NK-92 (cell line): Measurements from ENCODE around the gene MPHOSPH8.
"Not testable (repeated sequence)": the region's sequence is repeated elsewhere in the genome, so short reads cannot be mapped to it uniquely, and the experiment has no call there.

Experiments used
- DNase-seq: peaks from one replicate; lab custom pipeline; 2025; ENCODE audit not compliant: unreplicated experiment; lab: John Stamatoyannopoulos, UW

MPHOSPH8 gene

GRCh38 chr13:19681517-19681916 lies 48.1 kb downstream of the MPHOSPH8 start:
- no peak for DNase-seq

- no peak for DNase-seq
These were observed 51.6 kb downstream of the MPHOSPH8 start for GRCh38 chr13:19685034-19685433.

- no peak for DNase-seq
These were observed 52.0 kb downstream of the MPHOSPH8 start for GRCh38 chr13:19685437-19685836.

- not testable (repeated sequence) for DNase-seq
These were observed 58.0 kb downstream of the MPHOSPH8 start for GRCh38 chr13:19691447-19691846.

- DNase-seq = no peak
These were observed 62.0 kb downstream of the MPHOSPH8 start for GRCh38 chr13:19695428-19695827.

GRCh38 chr13:19695829-19696228 lies 62.4 kb downstream of the MPHOSPH8 start:
- no peak for DNase-seq

GRCh38 chr13:19700963-19701362 lies 67.5 kb downstream of the MPHOSPH8 start:
- DNase-seq = not testable (repeated sequence)

GRCh38 chr13:19701619-19702018 lies 68.2 kb downstream of the MPHOSPH8 start:
- not testable (repeated sequence) for DNase-seq

- DNase-seq = not testable (repeated sequence)
These were observed 70.8 kb downstream of the MPHOSPH8 start for GRCh38 chr13:19704256-19704655.

- DNase-seq = not testable (repeated sequence)
These were observed 75.6 kb downstream of the MPHOSPH8 start for GRCh38 chr13:19709039-19709438.

GRCh38 chr13:19709782-19710181 lies 76.3 kb downstream of the MPHOSPH8 start:
- not testable (repeated sequence) for DNase-seq

GRCh38 chr13:19713186-19713965 lies 79.9 kb downstream of the MPHOSPH8 start:
- DNase-seq = no peak

- DNase-seq = no peak
These were observed 86.6 kb downstream of the MPHOSPH8 start for GRCh38 chr13:19720039-19720438.
